GM23338 (cell line): ENCODE results near the gene RHBDF2. TPM values are rescaled to one million over a fixed set of nuclear protein-coding genes. Genes with fewer than 3 reads are reported as not detected.

ENCODE experiments used
- ATAC-seq: fragments of 200-7000 bp; cut with Tn5 transposase; 3 replicates; pipeline ENCODE4 v1.9.1; 2020
- DNase-seq: peaks from one replicate; pipeline ENCODE4 v3.0.0-alpha.2; 2015; ENCODE audit warnings: low spot score
- H2AFZ ChIP-seq: fragments of 200-600 bp; sonication (generic); 2 replicates; pipeline ENCODE4 v1.8.0; 2016; ENCODE audit warnings: antibody characterized with exemption, mild to moderate bottlenecking, moderate library complexity
- H3F3A ChIP-seq: fragments of 200-600 bp; sonication (generic); replicated peaks from 2 replicates; pipeline ENCODE4 v1.8.0; 2017; ENCODE audit warnings: antibody characterized with exemption, mixed run types, low read depth
- H3K27ac ChIP-seq: fragments of 200-600 bp; sonication (generic); 2 replicates; pipeline ENCODE4 v1.6.1; 2016; ENCODE audit warnings: low read depth
- H3K27me3 ChIP-seq: fragments of 200-600 bp; sonication (generic); 2 replicates; pipeline ENCODE4 v1.8.0; 2016; ENCODE audit warnings: mild to moderate bottlenecking, mixed run types, moderate library complexity; ENCODE audit not compliant: insufficient read depth
- H3K36me3 ChIP-seq: fragments of 200-600 bp; sonication (generic); 2 replicates; pipeline ENCODE4 v1.8.0; 2016; ENCODE audit warnings: mild to moderate bottlenecking; ENCODE audit not compliant: insufficient read depth
- H3K4me1 ChIP-seq: fragments of 200-600 bp; sonication (generic); 2 replicates; pipeline ENCODE4 v1.8.0; 2016; ENCODE audit warnings: mild to moderate bottlenecking, moderate library complexity; ENCODE audit not compliant: insufficient read depth
- H3K4me2 ChIP-seq: fragments of 200-600 bp; sonication (generic); 2 replicates; pipeline ENCODE4 v1.7.1; 2017; ENCODE audit warnings: mixed run types
- H3K4me3 ChIP-seq: fragments of 200-600 bp; sonication (generic); 2 replicates; pipeline ENCODE4 v1.6.1; 2016; ENCODE audit warnings: mixed run types
- H3K79me2 ChIP-seq: fragments of 200-600 bp; sonication (generic); replicated peaks from 2 replicates; pipeline ENCODE4 v1.8.0; 2017; ENCODE audit warnings: mild to moderate bottlenecking; ENCODE audit not compliant: insufficient read depth
- H3K9me2 ChIP-seq: fragments of 200-600 bp; sonication (generic); 2 replicates; pipeline ENCODE4 v1.8.0; 2017; ENCODE audit not compliant: insufficient read depth
- H4K20me1 ChIP-seq: fragments of 200-600 bp; sonication (generic); replicated peaks from 2 replicates; pipeline ENCODE4 v1.8.0; 2017; ENCODE audit warnings: mild to moderate bottlenecking; ENCODE audit not compliant: insufficient read depth
- H3K27ac Mint-ChIP-seq: 2 replicates; pipeline ENCODE4 v1.8.0; 2020; ENCODE audit warnings: inconsistent platforms, mild to moderate bottlenecking, moderate library complexity, mixed read lengths
- H3K27me3 Mint-ChIP-seq: 3 replicates; pipeline ENCODE4 v1.8.0; 2022; ENCODE audit warnings: low read depth, mild to moderate bottlenecking, moderate library complexity, mixed read lengths, inconsistent platforms; ENCODE audit not compliant: insufficient read depth, poor library complexity
- H3K36me3 Mint-ChIP-seq: 3 replicates; pipeline ENCODE4 v1.8.0; 2021; ENCODE audit warnings: low read depth, mild to moderate bottlenecking, inconsistent platforms, moderate library complexity, mixed read lengths
- H3K4me1 Mint-ChIP-seq: 3 replicates; pipeline ENCODE4 v1.8.0; 2020; ENCODE audit warnings: mild to moderate bottlenecking, inconsistent platforms, mixed read lengths
- H3K4me3 Mint-ChIP-seq: 3 replicates; pipeline ENCODE4 v1.8.0; 2021; ENCODE audit warnings: moderate library complexity, mild to moderate bottlenecking, inconsistent platforms, mixed read lengths
- H3K9me3 Mint-ChIP-seq: 3 replicates; pipeline ENCODE4 v1.8.0; 2020; ENCODE audit warnings: moderate library complexity, mild to moderate bottlenecking, inconsistent platforms, mixed read lengths
- CREB1 ChIP-seq: fragments of 250-450 bp; sonication (Bioruptor Pico); IDR thresholded peaks from 2 replicates; pipeline ENCODE4 v1.5.0; 2020; ENCODE audit warnings: low read depth, mild to moderate bottlenecking, moderate library complexity
- POLR2AphosphoS5 ChIP-seq: IDR thresholded peaks from 2 replicates; pipeline ENCODE4 v1.6.1; 2016; ENCODE audit warnings: antibody characterized with exemption, low read depth
- ZNF114 ChIP-seq: fragments of 250-450 bp; sonication (Bioruptor Pico); IDR thresholded peaks from 2 replicates; pipeline ENCODE4 v1.5.0; 2020; ENCODE audit warnings: mild to moderate bottlenecking, moderate library complexity
- polyA plus RNA-seq: library from polyadenylated mRNA; unstranded; fragments of >200 nt; fragmentation: Nextera tagmentation; extraction: Ambion mirVana; gene quantifications from 2 replicates; pipeline ENCODE4 v1.2.1, GENCODE V29; 2016
- total RNA-seq: library from RNA; depleted of rRNA; stranded (reverse); fragments of >200 nt; shearing (Covaris generic); gene quantifications from 2 replicates; pipeline ENCODE4 v1.2.3, GENCODE V29; 2014
- TF ChIP-seq, protein P1 (sequence below): fragments of 250-450 bp; sonication (Bioruptor Pico); IDR thresholded peaks from 2 replicates; pipeline ENCODE4 v1.5.0; 2020; ENCODE audit warnings: mild to moderate bottlenecking, moderate library complexity
- TF ChIP-seq, protein P2 (sequence below): IDR thresholded peaks from 2 replicates; pipeline ENCODE4 v1.6.1; 2016; ENCODE audit warnings: antibody characterized with exemption

RHBDF2 gene
- total and polyA plus RNA-seq, 2 experiments from 2014 or later: 9.4 to 29.5 TPM

DNA sequence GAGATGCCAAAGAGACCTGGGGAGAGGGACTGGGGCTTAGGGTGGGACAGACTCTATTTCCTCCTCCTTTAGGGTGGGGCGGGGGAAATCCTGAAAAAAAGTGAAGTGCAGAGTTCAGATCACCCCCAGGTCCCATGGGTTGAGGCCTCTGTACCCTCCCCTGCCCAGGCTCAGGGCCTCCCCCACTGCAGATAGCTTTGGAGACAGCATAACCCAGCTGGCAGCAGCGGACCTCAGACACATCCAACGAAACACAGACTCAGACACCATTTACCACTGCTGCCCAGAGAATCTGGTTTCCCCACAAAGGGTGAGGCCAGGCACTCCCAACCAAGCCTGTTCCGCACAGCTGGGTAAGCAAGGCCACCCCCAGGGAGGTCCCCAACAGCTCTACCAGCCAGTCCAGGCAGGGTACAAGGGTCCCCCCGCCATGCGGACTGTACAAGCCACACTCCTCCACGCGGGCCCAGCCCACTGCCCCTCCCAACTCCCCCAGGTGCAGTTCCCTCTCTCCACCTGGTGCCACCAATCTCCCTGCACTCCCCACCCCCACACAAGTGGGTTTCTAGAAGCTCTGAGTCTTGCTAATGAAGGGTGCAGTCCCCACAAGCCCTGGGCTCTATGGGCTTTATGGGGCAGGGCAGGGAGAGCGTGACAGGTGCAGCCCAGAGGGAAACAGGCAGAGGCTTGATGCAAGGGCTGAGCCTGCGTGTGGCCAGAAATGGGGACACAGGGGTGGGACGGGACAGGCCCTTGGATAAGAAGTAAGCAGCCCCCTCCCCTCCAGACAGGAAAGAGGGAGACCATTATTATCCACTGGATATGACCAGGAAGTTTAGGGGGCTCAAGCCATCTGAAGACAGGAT lies 8.9 kb downstream of the RHBDF2 start:
- H3K4me1 Mint-ChIP-seq: peaks cover 22% of the 10 kb centered on the region
- Histone ChIP-seq H3F3A (no peaks in the 10 kb centered on the region), H2AFZ (no peak overlapping the region), H3K27ac (no peak overlapping the region), H3K79me2 (no peaks in the 10 kb centered on the region), H3K4me1 (peaks cover 10% of the 10 kb centered on the region), H3K9me2 (no peaks in the 10 kb centered on the region), H3K36me3 (no peaks in the 10 kb centered on the region), H3K27me3 (no peaks in the 10 kb centered on the region), H4K20me1 (peaks cover 12% of the 10 kb centered on the region), H3K4me3 (no peak overlapping the region), H3K4me2 (peak overlapping the region; percentile 14; the same call in 1 of the 2 replicates)
- DNase-seq: no peak
- H3K27me3 Mint-ChIP-seq: peaks cover 13% of the 10 kb centered on the region
- no peak overlapping the region for H3K27ac Mint-ChIP-seq
- no peaks in the 10 kb centered on the region for H3K9me3 Mint-ChIP-seq
- no peaks in the 10 kb centered on the region for H3K36me3 Mint-ChIP-seq
- no peak overlapping the region for H3K4me3 Mint-ChIP-seq
- TF ChIP-seq, protein P1, sequence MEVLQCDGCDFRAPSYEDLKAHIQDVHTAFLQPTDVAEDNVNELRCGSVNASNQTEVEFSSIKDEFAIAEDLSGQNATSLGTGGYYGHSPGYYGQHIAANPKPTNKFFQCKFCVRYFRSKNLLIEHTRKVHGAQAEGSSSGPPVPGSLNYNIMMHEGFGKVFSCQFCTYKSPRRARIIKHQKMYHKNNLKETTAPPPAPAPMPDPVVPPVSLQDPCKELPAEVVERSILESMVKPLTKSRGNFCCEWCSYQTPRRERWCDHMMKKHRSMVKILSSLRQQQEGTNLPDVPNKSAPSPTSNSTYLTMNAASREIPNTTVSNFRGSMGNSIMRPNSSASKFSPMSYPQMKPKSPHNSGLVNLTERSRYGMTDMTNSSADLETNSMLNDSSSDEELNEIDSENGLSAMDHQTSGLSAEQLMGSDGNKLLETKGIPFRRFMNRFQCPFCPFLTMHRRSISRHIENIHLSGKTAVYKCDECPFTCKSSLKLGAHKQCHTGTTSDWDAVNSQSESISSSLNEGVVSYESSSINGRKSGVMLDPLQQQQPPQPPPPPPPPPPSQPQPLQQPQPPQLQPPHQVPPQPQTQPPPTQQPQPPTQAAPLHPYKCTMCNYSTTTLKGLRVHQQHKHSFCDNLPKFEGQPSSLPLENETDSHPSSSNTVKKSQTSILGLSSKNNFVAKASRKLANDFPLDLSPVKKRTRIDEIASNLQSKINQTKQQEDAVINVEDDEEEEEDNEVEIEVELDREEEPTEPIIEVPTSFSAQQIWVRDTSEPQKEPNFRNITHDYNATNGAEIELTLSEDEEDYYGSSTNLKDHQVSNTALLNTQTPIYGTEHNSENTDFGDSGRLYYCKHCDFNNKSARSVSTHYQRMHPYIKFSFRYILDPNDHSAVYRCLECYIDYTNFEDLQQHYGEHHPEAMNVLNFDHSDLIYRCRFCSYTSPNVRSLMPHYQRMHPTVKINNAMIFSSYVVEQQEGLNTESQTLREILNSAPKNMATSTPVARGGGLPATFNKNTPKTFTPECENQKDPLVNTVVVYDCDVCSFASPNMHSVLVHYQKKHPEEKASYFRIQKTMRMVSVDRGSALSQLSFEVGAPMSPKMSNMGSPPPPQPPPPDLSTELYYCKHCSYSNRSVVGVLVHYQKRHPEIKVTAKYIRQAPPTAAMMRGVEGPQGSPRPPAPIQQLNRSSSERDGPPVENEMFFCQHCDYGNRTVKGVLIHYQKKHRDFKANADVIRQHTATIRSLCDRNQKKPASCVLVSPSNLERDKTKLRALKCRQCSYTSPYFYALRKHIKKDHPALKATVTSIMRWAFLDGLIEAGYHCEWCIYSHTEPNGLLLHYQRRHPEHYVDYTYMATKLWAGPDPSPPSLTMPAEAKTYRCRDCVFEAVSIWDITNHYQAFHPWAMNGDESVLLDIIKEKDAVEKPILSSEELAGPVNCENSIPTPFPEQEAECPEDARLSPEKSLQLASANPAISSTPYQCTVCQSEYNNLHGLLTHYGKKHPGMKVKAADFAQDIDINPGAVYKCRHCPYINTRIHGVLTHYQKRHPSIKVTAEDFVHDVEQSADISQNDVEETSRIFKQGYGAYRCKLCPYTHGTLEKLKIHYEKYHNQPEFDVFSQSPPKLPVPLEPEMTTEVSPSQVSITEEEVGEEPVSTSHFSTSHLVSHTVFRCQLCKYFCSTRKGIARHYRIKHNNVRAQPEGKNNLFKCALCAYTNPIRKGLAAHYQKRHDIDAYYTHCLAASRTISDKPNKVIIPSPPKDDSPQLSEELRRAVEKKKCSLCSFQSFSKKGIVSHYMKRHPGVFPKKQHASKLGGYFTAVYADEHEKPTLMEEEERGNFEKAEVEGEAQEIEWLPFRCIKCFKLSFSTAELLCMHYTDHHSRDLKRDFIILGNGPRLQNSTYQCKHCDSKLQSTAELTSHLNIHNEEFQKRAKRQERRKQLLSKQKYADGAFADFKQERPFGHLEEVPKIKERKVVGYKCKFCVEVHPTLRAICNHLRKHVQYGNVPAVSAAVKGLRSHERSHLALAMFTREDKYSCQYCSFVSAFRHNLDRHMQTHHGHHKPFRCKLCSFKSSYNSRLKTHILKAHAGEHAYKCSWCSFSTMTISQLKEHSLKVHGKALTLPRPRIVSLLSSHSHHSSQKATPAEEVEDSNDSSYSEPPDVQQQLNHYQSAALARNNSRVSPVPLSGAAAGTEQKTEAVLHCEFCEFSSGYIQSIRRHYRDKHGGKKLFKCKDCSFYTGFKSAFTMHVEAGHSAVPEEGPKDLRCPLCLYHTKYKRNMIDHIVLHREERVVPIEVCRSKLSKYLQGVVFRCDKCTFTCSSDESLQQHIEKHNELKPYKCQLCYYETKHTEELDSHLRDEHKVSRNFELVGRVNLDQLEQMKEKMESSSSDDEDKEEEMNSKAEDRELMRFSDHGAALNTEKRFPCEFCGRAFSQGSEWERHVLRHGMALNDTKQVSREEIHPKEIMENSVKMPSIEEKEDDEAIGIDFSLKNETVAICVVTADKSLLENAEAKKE (CRISPR knock-in tag): no peak
- TF ChIP-seq POLR2AphosphoS5 (no peak), CREB1 (CRISPR knock-in tag) (no peak), ZNF114 (CRISPR knock-in tag) (no peak)
- TF ChIP-seq, protein P2, sequence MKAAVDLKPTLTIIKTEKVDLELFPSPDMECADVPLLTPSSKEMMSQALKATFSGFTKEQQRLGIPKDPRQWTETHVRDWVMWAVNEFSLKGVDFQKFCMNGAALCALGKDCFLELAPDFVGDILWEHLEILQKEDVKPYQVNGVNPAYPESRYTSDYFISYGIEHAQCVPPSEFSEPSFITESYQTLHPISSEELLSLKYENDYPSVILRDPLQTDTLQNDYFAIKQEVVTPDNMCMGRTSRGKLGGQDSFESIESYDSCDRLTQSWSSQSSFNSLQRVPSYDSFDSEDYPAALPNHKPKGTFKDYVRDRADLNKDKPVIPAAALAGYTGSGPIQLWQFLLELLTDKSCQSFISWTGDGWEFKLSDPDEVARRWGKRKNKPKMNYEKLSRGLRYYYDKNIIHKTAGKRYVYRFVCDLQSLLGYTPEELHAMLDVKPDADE: no peak
- ATAC-seq: peak; percentile 22
